Naive thymus-derived CD8-positive, alpha-beta T cell (primary cell): Measurements from ENCODE around the gene SMCO3. TPM values are rescaled to one million over a fixed set of nuclear protein-coding genes. Genes with fewer than 3 reads are reported as not detected.
"Not testable (repeated sequence)": the region's sequence is repeated elsewhere in the genome, so short reads cannot be mapped to it uniquely, and the experiment has no call there.

Experiments used
- ATAC-seq, 2 donors: fragments of 150-1000 bp; cut with Tn5 transposase in 1 of 2; sonication (Bioruptor Pico), chemical (Tn5 transposase) in 1 of 2; 1 replicate in 1 of 2; 2 replicates in 1 of 2; pipeline ENCODE4 v1.10.0; 2021; ENCODE audit warnings: mild to moderate bottlenecking in 2 of 2, moderate library complexity in 2 of 2
- POLR2A ChIA-PET: fragments of 350-600 bp; sonication (Branson Sonifier 250); formaldehyde crosslinking; loops from one replicate; lab custom pipeline; 2021; ENCODE audit warnings: antibody characterized with exemption; lab: Charles Lee
- DNase-seq, 10 donors: peaks; one replicate each; pipeline versions ENCODE4 v3.0.0 to v3.0.0-alpha.2; 2020 to 2022
- H3K27ac Mint-ChIP-seq, 10 donors: one replicate each; pipeline ENCODE4 v1.8.0; 2020 to 2022; ENCODE audit warnings: mild to moderate bottlenecking in 10 of 10, mixed read lengths in 10 of 10, moderate library complexity in 4 of 10, inconsistent platforms in 1 of 10
- H3K27me3 Mint-ChIP-seq, 5 donors: one replicate each; pipeline ENCODE4 v1.8.0; 2021 to 2022; ENCODE audit warnings: mixed read lengths in 5 of 5
- H3K36me3 Mint-ChIP-seq, 3 donors: one replicate each; pipeline ENCODE4 v1.8.0; 2020 to 2022; ENCODE audit warnings: mixed read lengths in 3 of 3, mild to moderate bottlenecking in 2 of 3, inconsistent platforms in 1 of 3
- H3K4me1 Mint-ChIP-seq, 4 donors: one replicate each; pipeline ENCODE4 v1.8.0; 2021 to 2022; ENCODE audit warnings: mixed read lengths in 4 of 4
- H3K4me3 Mint-ChIP-seq, 10 donors: one replicate each; pipeline ENCODE4 v1.8.0; 2020 to 2022; ENCODE audit warnings: mild to moderate bottlenecking in 10 of 10, mixed read lengths in 10 of 10, moderate library complexity in 6 of 10, inconsistent platforms in 1 of 10
- H3K9me3 Mint-ChIP-seq, 9 donors: one replicate each; pipeline ENCODE4 v1.8.0; 2020 to 2022; ENCODE audit warnings: mixed read lengths in 9 of 9, mild to moderate bottlenecking in 3 of 9, inconsistent platforms in 1 of 9, moderate library complexity in 1 of 9
- polyA plus RNA-seq, 3 donors: library from polyadenylated mRNA; unstranded; fragments of 300-500 nt; fragmentation: Illumina TruSeq; gene quantifications; one replicate each; pipeline ENCODE4 v1.2.3, GENCODE V29; 2021
- total RNA-seq, 8 experiments: library from RNA in 2 of 8; stranded (reverse) in 2 of 8; gene quantifications; one replicate each; pipeline ENCODE4 v1.2.3 and lab custom pipeline; 2021 to 2026

Gene SMCO3
- total and polyA plus RNA-seq, 5 experiments from 2014 or later = 0.07 TPM; not detected in 4

DNA sequence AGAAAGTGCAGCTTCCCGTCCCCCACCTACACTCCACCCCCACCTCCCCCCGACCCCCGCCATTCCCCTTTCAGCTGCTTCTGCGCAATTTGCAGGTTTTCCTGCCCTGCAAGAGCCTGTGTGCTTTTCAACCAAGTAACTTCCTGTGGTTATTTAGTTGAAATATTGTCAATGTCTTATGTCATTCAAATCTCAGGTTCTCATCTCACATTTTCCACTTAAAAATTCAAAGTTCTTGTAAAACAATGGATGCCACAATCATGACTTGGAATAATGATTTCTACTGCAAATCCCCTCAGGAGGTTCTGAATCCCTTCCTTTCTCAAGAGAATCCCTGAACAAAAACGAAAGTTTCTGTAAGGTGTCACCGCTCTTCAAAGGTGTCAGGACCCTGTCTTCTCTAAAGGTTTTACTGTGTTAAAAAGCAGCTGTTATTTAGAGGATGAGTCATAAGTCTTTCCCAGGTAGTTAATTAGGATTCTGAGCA, 42.3 kb downstream of the SMCO3 start:
- peak overlapping the region; percentile 89 to 98 (median 96) for H3K4me3 Mint-ChIP-seq
- ATAC-seq = peak in 1 of 2 donors; percentile 3
- peak; percentile 31 to 83 (median 64) for DNase-seq
- peaks cover 0 to 12% (median 5%) of the 10 kb centered on the region in 9 donors for H3K9me3 Mint-ChIP-seq
- H3K36me3 Mint-ChIP-seq = peaks cover 18 to 23% (median 20%) of the 10 kb centered on the region in 3 donors
- peaks cover 0 to 3% (median 0%) of the 10 kb centered on the region in 5 donors for H3K27me3 Mint-ChIP-seq
- peak overlapping the region; percentile 87 to 100 (median 99) for H3K27ac Mint-ChIP-seq
- POLR2A ChIA-PET = interaction anchor here (0.5 to 8.3 kb wide), 26 partner anchors 11 to 1957 kb away, joined by 3 to 223 read pairs (median 6); partner anchors contain the start of genes ARHGDIB, ATF7IP, C12orf60 and DERA
- H3K4me1 Mint-ChIP-seq = peaks cover 40 to 82% (median 65%) of the 10 kb centered on the region in 4 donors

DNA sequence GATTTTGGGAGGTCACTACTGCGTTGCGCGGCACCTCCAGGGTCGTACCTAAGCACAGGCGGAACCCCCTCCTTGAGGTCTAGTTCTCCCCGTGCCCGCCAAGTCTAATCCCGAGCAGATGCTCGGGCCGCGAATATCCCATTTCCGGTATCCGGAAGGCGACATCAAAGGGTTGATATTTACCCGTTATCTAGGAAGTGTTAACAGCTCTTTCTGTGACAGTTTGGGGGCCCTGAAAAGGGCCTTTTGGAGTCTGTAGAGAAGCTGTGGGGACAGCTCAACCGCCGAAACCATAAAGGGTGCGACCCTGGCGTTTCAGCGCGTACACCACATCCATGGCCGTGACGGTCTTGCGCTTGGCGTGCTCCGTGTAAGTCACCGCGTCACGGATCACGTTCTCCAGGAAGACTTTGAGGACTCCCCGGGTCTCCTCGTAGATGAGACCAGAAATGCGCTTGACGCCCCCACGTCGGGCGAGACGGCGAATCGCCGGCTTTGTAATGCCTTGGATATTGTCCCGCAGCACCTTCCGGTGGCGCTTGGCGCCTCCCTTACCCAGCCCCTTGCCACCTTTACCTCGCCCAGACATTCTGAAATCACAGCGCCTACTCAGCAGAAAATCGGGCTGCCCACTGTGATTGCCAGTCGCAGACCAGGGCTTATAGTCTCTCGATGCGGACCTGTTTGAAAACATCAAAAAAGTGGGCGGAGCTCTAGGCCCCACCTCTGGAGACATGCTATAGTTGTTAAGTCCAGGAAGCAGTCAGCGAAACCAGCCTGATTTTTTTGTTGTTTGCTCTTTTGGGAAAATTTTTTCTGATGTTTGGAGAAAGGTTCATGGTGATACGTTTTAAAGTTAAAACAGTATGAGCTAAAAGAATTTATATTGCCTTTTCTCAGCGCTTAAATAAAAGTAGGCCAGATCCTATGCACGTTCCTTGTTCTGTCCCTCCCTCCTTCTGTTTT, 43.2 kb downstream of the SMCO3 start:
- Mint-ChIP-seq H3K4me1 (peaks cover 38 to 81% (median 57%) of the 10 kb centered on the region in 4 donors), H3K27ac (peak overlapping the region; percentile 99 to 100 (median 99)), H3K36me3 (peaks cover 26 to 29% (median 27%) of the 10 kb centered on the region in 3 donors), H3K27me3 (peaks cover 0 to 3% (median 0%) of the 10 kb centered on the region in 5 donors), H3K9me3 (peaks cover 0 to 20% (median 12%) of the 10 kb centered on the region in 9 donors), H3K4me3 (peak overlapping the region; percentile 89 to 98 (median 96))
- ATAC-seq = peak; percentile 29 to 41
- DNase-seq = peak; percentile 73 to 98 (median 96)
- POLR2A ChIA-PET = interaction anchor here (0.5 to 8.3 kb wide), 36 partner anchors 8 to 1956 kb away, joined by 3 to 223 read pairs (median 6); partner anchors contain the start of genes ARHGDIB, ATF7IP, C12orf60 and DERA

DNA sequence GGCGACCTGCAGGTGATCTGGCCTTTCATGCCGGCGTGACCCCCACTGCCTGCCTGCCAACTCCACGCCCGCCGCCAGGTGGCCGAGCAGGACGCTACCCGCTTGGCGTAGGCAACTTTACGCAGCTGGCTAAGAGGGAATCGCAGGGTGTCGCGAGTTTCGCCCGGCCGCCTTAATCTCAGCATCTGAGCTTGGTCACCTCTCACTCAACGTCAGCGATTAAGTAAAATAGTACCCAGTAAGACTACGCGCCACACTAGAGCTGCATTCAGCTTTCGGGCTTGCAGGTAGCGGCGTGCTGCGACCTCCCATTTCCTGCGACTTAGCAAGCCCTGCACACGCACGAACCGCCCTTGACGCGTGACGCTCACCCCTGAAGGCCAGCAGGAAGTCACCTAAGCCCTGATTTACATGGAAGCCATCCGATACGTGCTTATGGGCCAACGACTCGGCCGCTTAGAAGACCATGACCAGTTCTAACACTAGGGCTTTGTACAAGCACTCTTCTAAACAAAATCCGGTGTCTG, 44.0 kb downstream of the SMCO3 start:
- Mint-ChIP-seq H3K9me3 (peaks cover 0 to 26% (median 14%) of the 10 kb centered on the region in 9 donors), H3K27ac (peak overlapping the region; percentile 99 to 100 (median 99)), H3K4me1 (peaks cover 33 to 81% (median 51%) of the 10 kb centered on the region in 4 donors), H3K4me3 (peak overlapping the region; percentile 89 to 98 (median 96)), H3K27me3 (peaks cover 0 to 3% (median 0%) of the 10 kb centered on the region in 5 donors), H3K36me3 (peaks cover 32 to 34% (median 34%) of the 10 kb centered on the region in 3 donors)
- peak; percentile 80 to 93 (median 88) for DNase-seq
- ATAC-seq = peak; percentile 49 to 58
- POLR2A ChIA-PET = interaction anchor here (0.6 to 8.3 kb wide), 26 partner anchors 9 to 1113 kb away, joined by 3 to 223 read pairs (median 6); partner anchors contain the start of genes ARHGDIB, ATF7IP, C12orf60 and RERG

DNA sequence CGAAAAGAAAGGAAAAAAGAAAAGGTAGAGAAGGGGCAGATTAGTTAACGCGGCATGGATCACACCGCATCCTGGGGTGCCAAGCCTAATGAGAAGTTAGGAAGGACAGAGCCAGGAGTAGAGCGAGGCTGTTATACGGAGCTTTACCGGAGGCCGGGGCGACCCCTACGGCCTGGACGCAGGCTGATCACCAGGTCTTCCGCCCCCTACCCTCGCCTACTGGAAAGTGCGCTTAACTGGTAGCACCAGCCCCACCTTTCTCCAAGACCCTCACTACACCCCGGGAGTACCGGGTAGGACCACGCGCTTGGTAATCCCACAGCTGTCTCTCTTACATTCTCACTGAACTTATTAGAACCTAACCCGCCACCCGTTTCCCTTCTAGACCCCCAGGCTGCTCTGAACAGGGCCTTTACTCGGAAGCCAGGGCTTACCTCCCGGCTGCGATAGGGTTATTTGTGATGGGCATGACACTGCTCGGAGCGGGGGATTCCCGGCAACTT, 44.5 kb downstream of the SMCO3 start:
- Mint-ChIP-seq H3K27me3 (peaks cover 0 to 3% (median 0%) of the 10 kb centered on the region in 5 donors), H3K4me3 (peak overlapping the region; percentile 89 to 98 (median 96)), H3K36me3 (peaks cover 32 to 38% (median 38%) of the 10 kb centered on the region in 3 donors), H3K27ac (peak overlapping the region; percentile 99 to 100 (median 99)), H3K4me1 (peaks cover 28 to 78% (median 46%) of the 10 kb centered on the region in 4 donors), H3K9me3 (peaks cover 0 to 31% (median 14%) of the 10 kb centered on the region in 9 donors)
- DNase-seq = no peak
- ATAC-seq = no peak
- POLR2A ChIA-PET = interaction anchor here (0.6 to 8.3 kb wide), 22 partner anchors 13 to 1113 kb away, joined by 3 to 223 read pairs (median 8); partner anchors contain the start of genes ARHGDIB, ATF7IP, C12orf60 and STRAP

DNA sequence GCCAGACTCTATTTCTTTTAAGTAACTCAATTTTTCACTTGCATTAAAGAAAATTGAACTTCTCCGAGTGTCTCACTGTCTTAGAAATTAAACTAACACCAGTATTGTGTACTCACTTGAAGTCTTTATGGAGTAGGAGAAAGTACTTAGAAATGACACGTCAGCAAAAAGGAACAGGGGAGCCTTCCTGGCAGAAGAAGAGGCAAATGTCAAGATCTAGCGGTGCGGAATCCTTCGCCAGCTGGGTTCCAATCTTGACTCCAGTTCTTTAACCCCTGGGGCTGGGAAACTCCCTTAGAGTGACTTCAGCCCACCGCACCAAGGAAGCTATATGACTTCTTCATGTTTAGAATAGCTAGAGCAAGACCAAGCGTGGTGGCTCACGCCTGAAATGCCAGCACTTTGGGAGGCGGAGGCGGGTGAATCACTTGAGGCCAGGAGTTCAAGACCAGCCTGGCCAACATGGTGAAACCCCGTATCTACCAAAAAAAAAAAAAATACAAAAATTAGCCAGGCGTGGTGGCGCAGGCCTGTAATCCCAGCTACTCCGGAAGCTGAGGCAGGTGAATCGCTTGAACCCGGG, 45.1 kb downstream of the SMCO3 start:
- Mint-ChIP-seq H3K4me1 (peaks cover 22 to 73% (median 42%) of the 10 kb centered on the region in 4 donors), H3K36me3 (peaks cover 34 to 43% (median 38%) of the 10 kb centered on the region in 3 donors), H3K4me3 (peak overlapping the region; percentile 89 to 98 (median 96)), H3K27me3 (peaks cover 0 to 3% (median 0%) of the 10 kb centered on the region in 5 donors), H3K9me3 (peaks cover 0 to 32% (median 14%) of the 10 kb centered on the region in 9 donors), H3K27ac (peak overlapping the region; percentile 99 to 100 (median 99))
- POLR2A ChIA-PET = interaction anchor here (1.0 to 8.3 kb wide), 10 partner anchors 14 to 1114 kb away, joined by 3 to 223 read pairs (median 25); partner anchors contain the start of genes ARHGDIB, ATF7IP, C12orf60 and STRAP
- ATAC-seq (no peak), DNase-seq (peak in 7 of 10 donors; percentile 5 to 64 (median 25))

DNA sequence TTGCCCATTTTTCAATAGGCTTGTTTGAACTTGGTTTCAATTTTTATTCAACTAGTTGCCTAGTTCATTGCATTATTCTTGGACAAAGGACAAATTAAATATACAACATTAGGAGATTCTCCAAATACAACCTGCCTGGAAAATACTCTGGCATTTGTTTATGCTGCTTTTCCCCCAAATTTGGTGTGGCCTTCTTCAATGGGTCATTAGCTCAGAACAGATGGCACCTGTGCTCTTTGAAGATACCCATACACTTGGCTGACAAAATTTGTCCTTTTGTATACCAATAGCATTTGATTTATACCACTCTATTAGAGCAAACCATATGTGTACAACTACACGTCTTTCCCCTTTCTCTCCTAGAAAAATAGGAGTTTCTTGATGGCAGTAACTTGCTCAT, 46.4 kb downstream of the SMCO3 start:
- no peak for ATAC-seq
- H3K27ac Mint-ChIP-seq = peak overlapping the region in 8 of 10 donors; percentile 20 to 100 (median 60)
- POLR2A ChIA-PET = no interaction called here
- no peak for DNase-seq
- peaks cover 0 to 3% (median 0%) of the 10 kb centered on the region in 5 donors for H3K27me3 Mint-ChIP-seq
- peaks cover 21 to 67% (median 39%) of the 10 kb centered on the region in 4 donors for H3K4me1 Mint-ChIP-seq
- H3K9me3 Mint-ChIP-seq = peaks cover 0 to 35% (median 14%) of the 10 kb centered on the region in 9 donors
- H3K36me3 Mint-ChIP-seq = peaks cover 37 to 46% (median 39%) of the 10 kb centered on the region in 3 donors
- peak overlapping the region in 9 of 10 donors; percentile 11 to 98 (median 56) for H3K4me3 Mint-ChIP-seq

DNA sequence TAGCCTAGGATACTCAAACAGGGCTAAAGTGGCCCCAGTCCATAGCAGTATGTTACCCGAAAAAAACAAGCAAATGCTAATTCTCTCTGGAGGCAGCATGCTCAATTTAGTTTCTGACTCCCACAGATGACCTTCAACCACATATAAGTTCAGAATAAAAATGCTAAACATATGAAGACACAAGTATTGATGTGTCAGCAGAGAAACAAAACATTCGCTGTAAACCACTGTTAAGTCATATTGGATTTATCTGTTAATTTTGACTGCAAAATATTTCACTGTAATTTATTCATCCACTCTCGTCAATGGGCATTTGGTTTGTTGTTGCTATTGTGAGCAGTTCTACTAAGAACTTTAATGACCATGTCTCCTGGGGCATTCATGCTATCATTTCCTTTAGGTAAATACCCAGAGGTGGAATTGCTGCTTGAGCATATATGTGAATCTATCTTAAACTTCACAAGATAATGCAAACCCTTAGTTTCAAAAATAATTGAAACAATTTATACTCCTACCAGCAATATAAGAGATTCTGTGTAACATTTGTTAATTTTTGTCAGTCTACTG, 47.2 kb downstream of the SMCO3 start:
- H3K36me3 Mint-ChIP-seq = peaks cover 46 to 55% (median 48%) of the 10 kb centered on the region in 3 donors
- peak overlapping the region in 8 of 10 donors; percentile 14 to 99 (median 54) for H3K27ac Mint-ChIP-seq
- H3K9me3 Mint-ChIP-seq = peaks cover 0 to 43% (median 20%) of the 10 kb centered on the region in 9 donors
- no peak for DNase-seq
- H3K27me3 Mint-ChIP-seq = peaks cover 0 to 3% (median 0%) of the 10 kb centered on the region in 5 donors
- ATAC-seq = no peak
- H3K4me3 Mint-ChIP-seq = peak overlapping the region in 8 of 10 donors; percentile 4 to 98 (median 54)
- H3K4me1 Mint-ChIP-seq = peaks cover 20 to 66% (median 33%) of the 10 kb centered on the region in 4 donors
- POLR2A ChIA-PET = interaction anchor here (0.6 kb wide), 1 partner anchor 9 kb away, joined by 4 read pairs; no protein-coding TSS in a partner anchor

DNA sequence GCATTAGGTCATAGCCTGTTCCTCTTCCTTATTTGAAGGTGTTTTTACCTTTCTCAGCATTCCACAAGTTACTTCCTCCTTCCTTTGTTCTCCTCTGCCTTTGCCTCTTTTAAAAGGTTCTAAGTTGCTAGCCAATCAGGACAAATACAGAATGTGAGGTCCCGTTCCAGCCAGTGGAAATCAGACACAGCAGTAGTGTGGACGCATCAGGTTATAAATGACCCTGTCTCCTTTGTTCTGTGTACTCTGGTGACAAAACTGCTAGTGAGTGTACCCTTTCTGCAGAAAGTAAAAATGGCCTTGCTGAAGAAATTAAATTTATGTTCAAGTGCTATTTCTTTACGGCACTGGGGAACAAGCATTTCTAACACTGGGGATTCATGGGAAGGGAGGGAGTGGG, 48.0 kb downstream of the SMCO3 start:
- Mint-ChIP-seq H3K4me1 (peaks cover 16 to 61% (median 29%) of the 10 kb centered on the region in 4 donors), H3K36me3 (peaks cover 51 to 62% (median 55%) of the 10 kb centered on the region in 3 donors), H3K9me3 (peaks cover 0 to 50% (median 22%) of the 10 kb centered on the region in 9 donors), H3K27ac (peak overlapping the region in 1 of 10 donors; percentile 19)
- POLR2A ChIA-PET, H3K27me3 Mint-ChIP-seq, H3K4me3 Mint-ChIP-seq, ATAC-seq, DNase-seq: not testable (repeated sequence)

DNA sequence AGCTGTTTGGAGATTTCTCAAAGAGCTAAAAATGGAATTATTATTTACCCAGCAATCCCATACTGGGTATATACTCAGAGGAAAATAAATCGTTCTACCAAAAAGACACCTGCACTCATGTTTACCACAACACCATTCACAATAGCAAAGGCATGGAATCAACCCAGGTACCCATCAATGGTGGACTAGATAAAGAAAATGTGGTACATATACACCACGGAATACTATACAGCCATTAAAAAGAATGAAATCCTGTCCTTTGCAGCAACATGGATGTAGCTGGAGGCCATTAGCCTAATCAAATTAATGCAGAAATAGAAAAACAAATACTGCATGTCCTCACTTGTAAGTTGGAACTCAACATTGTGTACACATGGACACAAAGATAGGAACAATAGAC, 48.6 kb downstream of the SMCO3 start:
- Mint-ChIP-seq H3K9me3 (peaks cover 0 to 54% (median 22%) of the 10 kb centered on the region in 9 donors), H3K27me3 (no peaks in the 10 kb centered on the region), H3K4me3 (no peak overlapping the region), H3K27ac (no peak overlapping the region), H3K4me1 (peaks cover 13 to 60% (median 27%) of the 10 kb centered on the region in 4 donors), H3K36me3 (peaks cover 47 to 66% (median 61%) of the 10 kb centered on the region in 3 donors)
- no peak for DNase-seq
- POLR2A ChIA-PET = no interaction called here
- no peak for ATAC-seq

DNA sequence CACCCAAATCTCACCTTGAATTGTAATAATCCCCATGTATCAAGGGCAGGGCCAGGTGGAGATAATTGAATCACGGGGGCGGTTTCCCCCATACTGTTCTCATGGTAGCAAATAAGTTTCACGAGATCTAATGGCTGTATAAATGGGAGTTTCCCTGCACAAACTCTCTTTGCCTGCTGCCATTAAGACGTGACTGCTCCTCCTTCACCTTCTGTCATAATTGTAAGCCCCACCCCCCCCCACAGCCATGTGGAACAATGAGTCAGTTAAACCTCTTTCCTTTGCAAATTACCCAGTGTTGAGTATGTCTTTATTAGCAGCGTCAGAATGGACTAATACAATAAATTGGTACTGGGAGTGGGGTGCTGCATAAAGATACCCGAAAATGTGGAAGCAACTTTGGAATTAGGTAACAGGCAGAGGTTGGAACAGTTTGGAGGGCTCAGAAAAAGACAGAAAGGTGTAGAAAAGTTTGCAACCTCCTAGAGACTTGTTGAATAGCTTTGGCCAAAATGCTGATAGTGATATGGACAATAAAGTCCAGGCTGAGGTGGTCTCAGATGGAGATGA, 54.2 kb downstream of the SMCO3 start:
- H3K36me3 Mint-ChIP-seq = peaks cover 33 to 50% (median 46%) of the 10 kb centered on the region in 3 donors
- not testable (repeated sequence) for H3K4me3 Mint-ChIP-seq

More for the DNA sequence above, 54.2 kb downstream of the SMCO3 start:
- ATAC-seq, DNase-seq, H3K27me3 Mint-ChIP-seq: not testable (repeated sequence)
- H3K4me1 Mint-ChIP-seq = peaks cover 9 to 21% (median 15%) of the 10 kb centered on the region in 4 donors
- peaks cover 0 to 55% (median 19%) of the 10 kb centered on the region in 9 donors for H3K9me3 Mint-ChIP-seq
- H3K27ac Mint-ChIP-seq = peak overlapping the region in 2 of 10 donors; percentile 27 to 52
- POLR2A ChIA-PET = interaction anchor here (2.1 kb wide), 1 partner anchor 11 kb away, joined by 5 read pairs; a partner anchor contains a TSS
